Esophagus muscularis mucosa (tissue), 4 donors: Measurements from ENCODE around the gene DSCAML1. TPM values are rescaled to one million over a fixed set of nuclear protein-coding genes. Genes with fewer than 3 reads are reported as not detected.
"Not testable (repeated sequence)": the region's sequence is repeated elsewhere in the genome, so short reads cannot be mapped to it uniquely, and the experiment has no call there.

Source experiments
- DNase-seq: peaks from one replicate; pipeline ENCODE4 v3.0.0-alpha.2; 2017; ENCODE audit errors: extremely low spot score
- H3K27ac ChIP-seq, 4 donors: fragments of 200-600 bp; sonication (generic); replicated peaks in 1 of 4; 1 replicate in 3 of 4; 2 replicates in 1 of 4; pipeline ENCODE4 v1.5.1; 2016 to 2019; ENCODE audit warnings: mild to moderate bottlenecking in 1 of 4
- H3K27me3 ChIP-seq, 4 donors: fragments of 200-600 bp; sonication (generic); one replicate each; pipeline versions ENCODE4 v1.5.1 to v1.6.0; 2016 to 2019
- H3K36me3 ChIP-seq, 4 donors: fragments of 200-600 bp; sonication (generic); one replicate each; pipeline ENCODE4 v1.5.1; 2016 to 2019
- H3K4me1 ChIP-seq, 4 donors: fragments of 200-600 bp; sonication (generic); one replicate each; pipeline ENCODE4 v1.5.1; 2016 to 2019
- H3K4me3 ChIP-seq, 4 donors: fragments of 200-600 bp; sonication (generic); 1 replicate in 2 of 4; 2 replicates in 2 of 4; pipeline ENCODE4 v1.5.1; 2016 to 2019; ENCODE audit warnings: mild to moderate bottlenecking in 4 of 4, moderate library complexity in 1 of 4
- H3K9me3 ChIP-seq, 4 donors: fragments of 200-600 bp; sonication (generic); 1 replicate in 3 of 4; 2 replicates in 1 of 4; pipeline ENCODE4 v1.5.1; 2016 to 2019
- CTCF ChIP-seq, 3 experiments: fragments of 200-600 bp in 2 of 3; fragments of 450-650 bp in 1 of 3; sonication (generic) in 2 of 3; IDR thresholded peaks; one replicate each; pipeline ENCODE4 v1.5.1; 2017 to 2019; ENCODE audit warnings: antibody characterized with exemption in 3 of 3, mild to moderate bottlenecking in 2 of 3, moderate library complexity in 1 of 3
- EP300 ChIP-seq: sonication (generic); formaldehyde crosslinking; IDR thresholded peaks from one replicate; pipeline ENCODE4 v1.6.1; 2017; ENCODE audit warnings: antibody characterized with exemption
- POLR2A ChIP-seq: fragments of 450-650 bp; IDR thresholded peaks from one replicate; pipeline ENCODE4 v1.6.1; 2017; ENCODE audit warnings: antibody characterized with exemption, moderate library complexity, mild to moderate bottlenecking, low read depth
- POLR2AphosphoS5 ChIP-seq, 2 donors: sonication (generic); formaldehyde crosslinking; IDR thresholded peaks; one replicate each; pipeline ENCODE4 v1.6.1; 2017; ENCODE audit warnings: antibody characterized with exemption in 2 of 2
- WGBS: methylation state at CpG from one replicate; pipeline ENCODE4 v1.1.5; 2018; 5-methylcytosine and 5-hydroxymethylcytosine counted together
- intact Hi-C: fragments of 100-400 bp; cut with DNase I; formaldehyde crosslinking; loops from one replicate; pipeline ENCODE4 v1.15.1; 2023
- total RNA-seq, 4 donors: library from RNA; depleted of rRNA; stranded (reverse); fragments of >200 nt; gene quantifications; one replicate each; pipeline versions ENCODE4 v1.1.0 to v1.2.1, GENCODE V29; 2016

The DSCAML1 gene
- total RNA-seq, 4 donors from 2014 or later = 0.50 to 5.8 (median 1.2) TPM

GRCh38 chr11:117458275-117459122 is 338.5 kb downstream of the DSCAML1 start:
- Histone ChIP-seq H3K27ac (no peak overlapping the region), H3K4me1 (no peaks in the 10 kb centered on the region), H3K9me3 (peaks cover 0 to 17% (median 15%) of the 10 kb centered on the region in 4 donors), H3K4me3 (no peak overlapping the region), H3K27me3 (no peaks in the 10 kb centered on the region), H3K36me3 (peaks cover 0 to 3% (median 0%) of the 10 kb centered on the region in 4 donors)
- intact Hi-C loops = no loop called here
- 94% methylated on average over 16 of the region's 22 CpGs for WGBS
- no peak for DNase-seq
- TF ChIP-seq CTCF (IDR thresholded peaks at IDR 0.05) (no peak), POLR2A (no peak), POLR2AphosphoS5 (IDR thresholded peaks at IDR 0.05) (no peak), EP300 (no peak)

DNA sequence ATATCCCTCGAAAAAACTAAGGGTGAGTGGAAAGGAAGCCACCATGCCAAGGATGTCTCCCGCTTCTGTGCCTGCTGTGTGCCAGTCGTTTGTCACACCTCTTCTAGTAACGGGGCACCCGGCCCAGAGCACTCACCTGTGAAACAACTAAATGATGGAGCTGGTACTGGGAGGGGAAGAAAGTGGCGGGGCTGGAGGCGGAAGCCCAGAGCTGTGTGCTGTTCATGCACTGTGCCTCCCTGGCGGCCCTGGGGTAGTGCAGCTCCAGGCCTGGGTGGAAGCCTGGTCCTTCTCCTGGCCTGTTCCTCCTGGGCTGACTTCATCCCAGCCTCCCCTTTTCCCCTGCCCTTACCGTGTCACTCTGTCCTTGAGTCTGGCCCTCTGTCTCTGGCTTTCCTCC is 339.2 kb downstream of the DSCAML1 start:
- DNase-seq = no peak
- Histone ChIP-seq H3K27me3 (no peaks in the 10 kb centered on the region), H3K9me3 (peaks cover 0 to 22% (median 17%) of the 10 kb centered on the region in 4 donors), H3K36me3 (peaks cover 0 to 3% (median 0%) of the 10 kb centered on the region in 4 donors), H3K4me1 (no peaks in the 10 kb centered on the region), H3K27ac (no peak overlapping the region), H3K4me3 (no peak overlapping the region)
- intact Hi-C loops = no loop called here
- 76% methylated on average over 6 of the region's 9 CpGs for WGBS
- no peak for TF ChIP-seq POLR2A
- no peak for TF ChIP-seq EP300
- no peak for TF ChIP-seq CTCF (IDR thresholded peaks at IDR 0.05)
- TF ChIP-seq POLR2AphosphoS5 (IDR thresholded peaks at IDR 0.05) = no peak

GRCh38 chr11:117457031-117457785 is 339.8 kb downstream of the DSCAML1 start:
- WGBS = 81% methylated on average over 10 of the region's 15 CpGs
- Histone ChIP-seq H3K36me3 (peaks cover 0 to 3% (median 0%) of the 10 kb centered on the region in 4 donors), H3K4me3 (no peak overlapping the region), H3K27me3 (no peaks in the 10 kb centered on the region), H3K9me3 (peaks cover 0 to 22% (median 17%) of the 10 kb centered on the region in 4 donors), H3K27ac (no peak overlapping the region), H3K4me1 (no peaks in the 10 kb centered on the region)
- TF ChIP-seq CTCF (IDR thresholded peaks at IDR 0.05) (no peak), POLR2A (no peak), EP300 (no peak), POLR2AphosphoS5 (IDR thresholded peaks at IDR 0.05) (no peak)
- DNase-seq = no peak
- intact Hi-C loops = no loop called here

GRCh38 chr11:117456721-117457029 is 340.3 kb downstream of the DSCAML1 start:
- 98% methylated on average over 8 of the region's 8 CpGs for WGBS
- DNase-seq, H3K27ac ChIP-seq, H3K36me3 ChIP-seq, H3K4me1 ChIP-seq, intact Hi-C loops, H3K4me3 ChIP-seq, H3K27me3 ChIP-seq: not testable (repeated sequence)
- H3K9me3 ChIP-seq = peaks cover 0 to 22% (median 17%) of the 10 kb centered on the region in 4 donors

DNA sequence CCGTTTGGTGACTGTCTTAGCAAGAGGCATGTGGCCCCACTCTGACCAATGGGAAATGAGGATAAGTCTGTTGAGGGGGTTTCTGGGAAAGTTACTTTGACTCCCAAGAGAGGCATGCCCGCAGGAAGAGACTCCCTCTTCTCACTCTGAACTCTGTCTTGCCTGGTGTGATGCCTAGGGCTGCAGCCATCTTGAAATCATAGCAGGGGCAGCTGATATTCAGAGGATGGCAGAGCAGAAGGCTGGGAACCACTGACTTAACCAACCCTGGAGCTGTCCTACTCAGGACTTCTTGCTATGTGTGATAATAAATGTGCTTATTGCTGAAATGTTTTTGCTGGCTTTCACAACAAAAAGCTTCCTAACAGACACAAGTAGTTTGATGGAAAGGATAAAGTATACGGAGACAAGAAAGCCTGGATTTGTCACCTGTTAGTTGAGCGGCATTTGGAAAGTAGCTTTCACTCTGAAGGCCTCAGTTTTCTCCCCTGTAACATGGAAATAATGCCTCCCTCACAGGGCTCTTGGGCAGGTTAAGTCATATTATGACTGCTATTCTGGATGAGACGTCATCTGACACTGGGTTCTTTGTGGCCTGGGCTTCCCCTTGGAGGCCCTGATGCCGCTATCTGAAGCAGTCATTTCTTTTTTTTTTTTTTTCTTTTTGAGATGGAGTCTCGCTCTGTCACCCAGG is 340.8 kb downstream of the DSCAML1 start:
- H3K9me3 ChIP-seq = peaks cover 0 to 22% (median 17%) of the 10 kb centered on the region in 4 donors
- no peak overlapping the region for H3K27ac ChIP-seq
- H3K4me3 ChIP-seq = no peak overlapping the region
- WGBS = 87% methylated on average over 7 of the region's 7 CpGs
- no peaks in the 10 kb centered on the region for H3K27me3 ChIP-seq
- peaks cover 0 to 3% (median 0%) of the 10 kb centered on the region in 4 donors for H3K36me3 ChIP-seq
- TF ChIP-seq EP300 = no peak
- no peak for TF ChIP-seq CTCF (IDR thresholded peaks at IDR 0.05)
- TF ChIP-seq POLR2A = no peak
- TF ChIP-seq POLR2AphosphoS5 (IDR thresholded peaks at IDR 0.05) = no peak
- DNase-seq = no peak
- no peaks in the 10 kb centered on the region for H3K4me1 ChIP-seq
- intact Hi-C loops = no loop called here
